Pulmonary artery endothelial cell (primary cell): ENCODE results near the gene LCA5L. TPM values are rescaled to one million over a fixed set of nuclear protein-coding genes. Genes with fewer than 3 reads are reported as not detected.

Source experiments
- DNase-seq: peaks from one replicate; pipeline ENCODE4 v3.0.0-alpha.2; 2011; ENCODE audit warnings: low read depth, low spot score
- total RNA-seq: library from RNA; depleted of rRNA; stranded (reverse); fragments of >200 nt; gene quantifications from 2 replicates; pipeline ENCODE4 v1.2.3, GENCODE V29; 2014

Gene LCA5L
- total RNA-seq, 1 donor from 2014 or later, result 0.79 TPM

DNA sequence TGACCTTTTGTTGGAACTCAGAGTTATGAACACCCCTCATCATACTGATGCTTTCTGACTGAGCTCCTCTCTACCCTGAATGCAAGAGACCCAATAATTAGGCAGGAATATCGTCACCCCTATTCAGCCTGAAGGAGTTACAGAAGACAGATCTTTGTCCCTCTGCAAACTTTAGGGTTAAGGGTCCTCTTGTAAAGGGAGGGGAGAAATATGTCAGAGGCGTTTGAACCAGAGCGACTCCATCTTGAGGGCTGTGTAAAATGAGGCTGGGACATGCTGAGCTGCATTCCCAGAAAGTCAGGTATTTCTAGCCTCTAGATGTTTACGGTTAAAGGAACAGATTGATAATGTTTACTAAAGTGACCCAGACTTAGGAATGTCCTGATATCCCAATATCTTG is 86.2 kb downstream of the LCA5L start:
- DNase-seq, result no peak

Other genes with a start within 250 kb of the LCA5L start
- gene BRWD1, start 132.1 kb downstream of the LCA5L start, total RNA-seq, result 33.4 and 46.9 TPM in 2 replicates
- 273 and 279 TPM in 2 replicates for gene HMGN1, start 96.7 kb downstream of the LCA5L start, total RNA-seq
- gene SH3BGR, start 6.2 kb upstream of the LCA5L start, total RNA-seq, result 1.6 TPM in 1 of 2 replicates, not detected in the other
- gene B3GALT5, start 167.2 kb upstream of the LCA5L start, total RNA-seq, result not detected in 2 replicates